Keratinocyte (primary cell): ENCODE measurements around the gene GNPTG.

ENCODE experiments used
- EZH2 ChIP-seq: IDR thresholded peaks from one replicate; pipeline ENCODE4 v1.6.1; 2012; ENCODE audit warnings: inconsistent platforms, mild to moderate bottlenecking, low read length, moderate library complexity
- TF ChIP-seq, protein P1 (sequence below), 3 experiments: IDR thresholded peaks in 1 of 3; conservative IDR thresholded peaks in 1 of 3; optimal IDR thresholded peaks in 1 of 3; 2 replicates in 2 of 3; 3 replicates in 1 of 3; pipeline versions ENCODE3 to v1.5.1; 2011; ENCODE audit warnings: low read length in 3 of 3, mild to moderate bottlenecking in 3 of 3, moderate library complexity in 2 of 3, control low read depth in 1 of 3, inconsistent platforms in 1 of 3; ENCODE audit not compliant: insufficient read depth in 2 of 3; ENCODE audit errors: extremely low read depth in 1 of 3

DNA sequence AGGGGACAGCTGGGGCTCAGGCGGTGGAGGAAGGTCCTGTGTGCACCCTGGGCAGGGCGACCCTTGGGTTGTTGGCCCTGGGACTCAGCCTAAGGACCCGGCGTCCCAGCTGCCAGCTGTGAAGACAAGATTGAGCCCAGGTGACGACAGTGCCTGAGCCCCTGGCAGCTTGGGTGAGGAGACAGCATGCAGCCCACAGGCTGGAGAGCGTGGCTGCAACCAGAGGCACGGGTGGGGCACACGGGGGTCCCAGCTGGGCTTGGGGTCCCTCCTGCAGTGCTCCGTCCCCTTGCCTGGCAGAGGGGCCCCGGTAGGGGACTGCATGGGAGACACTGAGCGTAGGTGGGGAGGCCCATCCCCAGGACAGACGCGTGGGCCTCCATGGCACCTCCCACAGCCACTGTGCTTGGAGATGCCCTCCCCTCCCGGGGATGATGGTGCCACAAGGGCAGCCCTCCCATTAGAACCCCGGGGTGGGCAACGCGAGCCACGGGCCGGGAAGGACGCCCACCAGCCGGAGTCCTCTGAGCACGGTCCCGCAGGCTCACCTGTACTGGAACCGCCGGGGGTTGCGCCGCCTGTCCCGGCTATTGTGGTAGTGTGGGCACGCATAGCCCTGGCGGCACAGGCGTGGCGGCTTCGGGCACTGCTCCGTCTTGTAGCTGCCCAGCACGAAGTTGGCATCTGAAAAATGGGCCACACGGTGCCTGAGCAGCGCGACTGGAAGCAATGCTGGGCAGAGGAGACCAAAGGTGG is 47.3 kb downstream of the GNPTG start:
- TF ChIP-seq, protein P1, sequence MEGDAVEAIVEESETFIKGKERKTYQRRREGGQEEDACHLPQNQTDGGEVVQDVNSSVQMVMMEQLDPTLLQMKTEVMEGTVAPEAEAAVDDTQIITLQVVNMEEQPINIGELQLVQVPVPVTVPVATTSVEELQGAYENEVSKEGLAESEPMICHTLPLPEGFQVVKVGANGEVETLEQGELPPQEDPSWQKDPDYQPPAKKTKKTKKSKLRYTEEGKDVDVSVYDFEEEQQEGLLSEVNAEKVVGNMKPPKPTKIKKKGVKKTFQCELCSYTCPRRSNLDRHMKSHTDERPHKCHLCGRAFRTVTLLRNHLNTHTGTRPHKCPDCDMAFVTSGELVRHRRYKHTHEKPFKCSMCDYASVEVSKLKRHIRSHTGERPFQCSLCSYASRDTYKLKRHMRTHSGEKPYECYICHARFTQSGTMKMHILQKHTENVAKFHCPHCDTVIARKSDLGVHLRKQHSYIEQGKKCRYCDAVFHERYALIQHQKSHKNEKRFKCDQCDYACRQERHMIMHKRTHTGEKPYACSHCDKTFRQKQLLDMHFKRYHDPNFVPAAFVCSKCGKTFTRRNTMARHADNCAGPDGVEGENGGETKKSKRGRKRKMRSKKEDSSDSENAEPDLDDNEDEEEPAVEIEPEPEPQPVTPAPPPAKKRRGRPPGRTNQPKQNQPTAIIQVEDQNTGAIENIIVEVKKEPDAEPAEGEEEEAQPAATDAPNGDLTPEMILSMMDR (optimal IDR thresholded peaks at IDR 0.05 in 1 of 3, IDR thresholded peaks at IDR 0.05 in 1 of 3, conservative IDR thresholded peaks at IDR 0.05 in 1 of 3; ENCODE audit: extremely low read depth in 1 of 3, insufficient read depth in 2 of 3, low read length in 3 of 3), result no peak
- TF ChIP-seq EZH2, result no peak
